ENCODE results near the gene PFKL.

DNA sequence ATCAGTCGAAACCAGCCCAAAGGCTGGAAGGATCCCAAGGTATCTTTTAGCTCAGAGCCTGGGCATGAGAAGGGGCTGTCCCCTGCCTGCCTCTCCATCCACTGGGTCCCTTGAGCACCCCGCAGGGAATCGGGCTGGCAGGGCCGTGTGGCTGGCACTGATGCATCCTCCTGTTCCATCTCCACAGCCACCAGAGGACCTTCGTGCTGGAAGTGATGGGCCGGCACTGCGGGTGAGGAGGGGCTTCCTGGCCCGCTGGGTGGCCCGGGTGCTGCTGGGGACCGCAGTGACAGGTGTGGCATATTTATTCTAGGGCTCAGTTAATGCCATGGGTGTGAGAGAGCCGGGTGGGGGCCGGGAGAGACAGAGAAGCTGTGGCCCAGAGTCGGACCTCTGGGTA, 13.6 kb downstream of the PFKL start:
- TF ChIP-seq, protein P1, sequence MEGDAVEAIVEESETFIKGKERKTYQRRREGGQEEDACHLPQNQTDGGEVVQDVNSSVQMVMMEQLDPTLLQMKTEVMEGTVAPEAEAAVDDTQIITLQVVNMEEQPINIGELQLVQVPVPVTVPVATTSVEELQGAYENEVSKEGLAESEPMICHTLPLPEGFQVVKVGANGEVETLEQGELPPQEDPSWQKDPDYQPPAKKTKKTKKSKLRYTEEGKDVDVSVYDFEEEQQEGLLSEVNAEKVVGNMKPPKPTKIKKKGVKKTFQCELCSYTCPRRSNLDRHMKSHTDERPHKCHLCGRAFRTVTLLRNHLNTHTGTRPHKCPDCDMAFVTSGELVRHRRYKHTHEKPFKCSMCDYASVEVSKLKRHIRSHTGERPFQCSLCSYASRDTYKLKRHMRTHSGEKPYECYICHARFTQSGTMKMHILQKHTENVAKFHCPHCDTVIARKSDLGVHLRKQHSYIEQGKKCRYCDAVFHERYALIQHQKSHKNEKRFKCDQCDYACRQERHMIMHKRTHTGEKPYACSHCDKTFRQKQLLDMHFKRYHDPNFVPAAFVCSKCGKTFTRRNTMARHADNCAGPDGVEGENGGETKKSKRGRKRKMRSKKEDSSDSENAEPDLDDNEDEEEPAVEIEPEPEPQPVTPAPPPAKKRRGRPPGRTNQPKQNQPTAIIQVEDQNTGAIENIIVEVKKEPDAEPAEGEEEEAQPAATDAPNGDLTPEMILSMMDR (IDR thresholded peaks at IDR 0.05) = no peak
- no peak for TF ChIP-seq EZH2 (IDR thresholded peaks at IDR 0.05; ENCODE audit: borderline replicate concordance, insufficient read depth, low read depth, low read length, poor library complexity, severe bottlenecking)
